ENCODE data around the gene ARHGAP15. TPM values are rescaled to one million over a fixed set of nuclear protein-coding genes. Genes with fewer than 3 reads are reported as not detected.

ARHGAP15 gene
- total RNA-seq, 1 donor from 2014 or later, result 7.0 TPM

- DNase-seq, result no peak
- intact Hi-C loops (cut with micrococcal nuclease), result no loop called here
- no peak overlapping the region for H3K27ac ChIP-seq (replicated peaks)
- no peaks in the 10 kb centered on the region for H3K36me3 ChIP-seq
- H3K4me3 ChIP-seq, result no peak overlapping the region
- no peaks in the 10 kb centered on the region for H3K4me1 ChIP-seq
- TF ChIP-seq CTCF (IDR thresholded peaks at IDR 0.05; ENCODE audit: borderline replicate concordance), result no peak
- H3K9me3 ChIP-seq (replicated peaks), result no peaks in the 10 kb centered on the region
- H3K27me3 ChIP-seq (ENCODE audit: low read depth), result no peaks in the 10 kb centered on the region
Measured at GRCh38 chr2:143246815-143247744, 117.9 kb downstream of the ARHGAP15 start.

GRCh38 chr2:143248631-143249030, 119.4 kb downstream of the ARHGAP15 start:
- no peaks in the 10 kb centered on the region for H3K9me3 ChIP-seq (replicated peaks)
- H3K27ac ChIP-seq (replicated peaks), result no peak overlapping the region
- no peak overlapping the region for H3K4me3 ChIP-seq
- no peak for DNase-seq
- TF ChIP-seq CTCF (IDR thresholded peaks at IDR 0.05; ENCODE audit: borderline replicate concordance), result no peak
- H3K4me1 ChIP-seq, result no peaks in the 10 kb centered on the region
- H3K27me3 ChIP-seq (ENCODE audit: low read depth), result no peaks in the 10 kb centered on the region
- no peaks in the 10 kb centered on the region for H3K36me3 ChIP-seq
- intact Hi-C loops (cut with micrococcal nuclease), result no loop called here

DNA sequence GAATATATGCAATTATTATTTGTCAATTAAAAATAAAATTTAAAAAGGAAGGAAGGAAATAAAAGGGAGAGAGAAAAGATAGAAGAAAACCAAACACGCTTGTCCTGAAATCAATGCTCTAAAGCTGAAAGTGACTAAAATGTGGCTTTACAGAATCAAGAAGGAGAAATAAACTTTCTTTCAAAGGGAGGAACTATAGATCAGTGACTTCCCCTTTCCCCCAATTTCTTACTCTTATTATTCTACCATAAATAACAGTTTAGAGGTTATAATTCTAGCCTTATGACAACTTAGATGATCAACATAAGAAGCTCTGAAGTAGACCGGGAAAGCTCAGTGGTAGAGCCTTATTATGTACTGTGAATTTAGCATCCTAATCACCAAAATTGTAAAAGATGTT, 122.5 kb downstream of the ARHGAP15 start:
- TF ChIP-seq CTCF (IDR thresholded peaks at IDR 0.05; ENCODE audit: borderline replicate concordance), result no peak
- Histone ChIP-seq H3K4me1 (no peaks in the 10 kb centered on the region), H3K27me3 (ENCODE audit: low read depth) (no peaks in the 10 kb centered on the region), H3K9me3 (replicated peaks) (no peaks in the 10 kb centered on the region), H3K36me3 (no peaks in the 10 kb centered on the region), H3K4me3 (no peak overlapping the region), H3K27ac (replicated peaks) (no peak overlapping the region)
- intact Hi-C loops (cut with micrococcal nuclease), result no loop called here
- no peak for DNase-seq

DNA sequence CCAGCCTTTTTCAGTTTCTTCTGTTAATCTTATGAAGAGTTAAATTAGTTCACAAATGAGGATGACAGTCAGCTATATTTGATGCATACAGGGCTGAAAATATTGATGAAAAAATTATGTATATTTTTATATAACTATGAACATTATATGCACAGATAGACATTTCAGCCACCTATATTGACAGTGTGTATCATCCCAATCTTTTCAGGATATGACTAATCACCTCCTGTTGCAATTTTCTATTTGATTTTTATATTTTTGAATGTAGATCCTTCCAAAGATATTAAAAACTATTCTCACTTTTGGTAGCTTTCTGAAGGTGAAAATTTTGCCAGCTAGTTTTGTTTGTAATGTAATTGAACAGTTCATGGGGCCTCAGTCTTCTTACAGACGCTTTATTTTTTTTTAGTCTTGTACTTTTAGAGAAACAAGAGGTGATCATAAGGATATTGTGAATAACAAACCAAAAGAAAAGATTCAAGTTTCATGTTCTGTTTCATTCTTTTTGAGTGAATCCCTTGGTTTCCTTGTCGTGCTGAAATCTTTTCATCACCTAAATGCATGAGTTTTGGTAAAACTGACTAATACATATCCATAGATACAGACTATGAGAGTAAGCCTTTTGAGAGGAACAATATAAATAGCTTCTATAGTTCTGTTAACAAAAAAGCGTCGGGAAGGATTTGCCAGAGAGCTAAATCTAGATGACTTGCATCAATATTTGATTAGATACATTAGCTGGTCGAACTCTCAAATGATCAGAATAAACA, 123.1 kb downstream of the ARHGAP15 start:
- no peak overlapping the region for H3K27ac ChIP-seq (replicated peaks)
- intact Hi-C loops (cut with micrococcal nuclease), result no loop called here
- H3K9me3 ChIP-seq (replicated peaks), result no peaks in the 10 kb centered on the region
- no peaks in the 10 kb centered on the region for H3K36me3 ChIP-seq
- no peak for DNase-seq
- no peaks in the 10 kb centered on the region for H3K27me3 ChIP-seq (ENCODE audit: low read depth)
- no peak overlapping the region for H3K4me3 ChIP-seq
- no peak for TF ChIP-seq CTCF (IDR thresholded peaks at IDR 0.05; ENCODE audit: borderline replicate concordance)
- H3K4me1 ChIP-seq, result no peaks in the 10 kb centered on the region

GRCh38 chr2:143254110-143254509, 124.9 kb downstream of the ARHGAP15 start:
- intact Hi-C loops (cut with micrococcal nuclease), result no loop called here
- Histone ChIP-seq H3K4me1 (no peaks in the 10 kb centered on the region), H3K4me3 (no peak overlapping the region), H3K36me3 (no peaks in the 10 kb centered on the region), H3K9me3 (replicated peaks) (no peaks in the 10 kb centered on the region), H3K27me3 (ENCODE audit: low read depth) (no peaks in the 10 kb centered on the region), H3K27ac (replicated peaks) (no peak overlapping the region)
- TF ChIP-seq CTCF (IDR thresholded peaks at IDR 0.05; ENCODE audit: borderline replicate concordance), result no peak
- DNase-seq, result no peak
